Measurements from ENCODE around the gene NDUFS1. TPM values are rescaled to one million over a fixed set of nuclear protein-coding genes. Genes with fewer than 3 reads are reported as not detected.

Gene NDUFS1
- total RNA-seq (2021) = 102 and 103 TPM in 2 replicates
- long read RNA-seq, full-length matches to known transcripts = 366 of 424 reads
- long read RNA-seq, partial matches to known transcripts = 15 of 424 reads
- long read RNA-seq, other reads (novel, unspliced or antisense) = 43 of 424 reads

- peak within 1 kb of the TSS; percentile 98 to 99 (median 99) for H3K27ac Mint-ChIP-seq
- H3K4ac ChIP-seq (ENCODE audit: low read depth, low read length) = no peak within 1 kb of the TSS; the same call in 1 of the 2 replicates
- H3K27me3 ChIP-seq (ENCODE audit: insufficient read depth, low read length) = no peaks in the 10 kb centered on the region
- peak within 1 kb of the TSS; percentile 98 to 99 for H3K4me3 Mint-ChIP-seq
- no peak within 1 kb of the TSS for H3T11ph ChIP-seq (ENCODE audit: low read length)
- peaks cover 12% of the 10 kb centered on the region for H3K23me2 ChIP-seq (ENCODE audit: insufficient read length, low read depth, low read length, poor library complexity, severe bottlenecking)
- no peak within 1 kb of the TSS for H4K5ac ChIP-seq (ENCODE audit: insufficient read length, low read depth, low read length)
- WGBS (ENCODE audit: extremely low coverage, insufficient read length, low lambda C conversion rate) = no CpG with 5 or more reads among the region's 64 CpGs
- no peak within 1 kb of the TSS for H4K91ac ChIP-seq (ENCODE audit: insufficient read length, low read depth, low read length)
- DNase-seq = peak; percentile 98
- no peaks in the 10 kb centered on the region for H3K9me3 ChIP-seq (ENCODE audit: control insufficient read depth, low read depth, low read length)
- peak within 1 kb of the TSS; percentile 89 for H3K4me2 ChIP-seq (ENCODE audit: insufficient read depth, insufficient read length, low read length)
- peaks cover 42 to 59% (median 45%) of the 10 kb centered on the region in 3 experiments for H3K36me3 Mint-ChIP-seq (ENCODE audit: insufficient read depth in 1 of 3, low read depth in 3 of 3)
- no peak within 1 kb of the TSS for H2AFZ ChIP-seq (ENCODE audit: low read length)
- H3K27me3 Mint-ChIP-seq (ENCODE audit: low read depth) = 0 out of 2 replicates have a peak, but pooled peaks cover 1% of the 10 kb centered on the region
- no peaks in the 10 kb centered on the region for H4K20me1 ChIP-seq (ENCODE audit: control insufficient read depth, insufficient read depth, insufficient read length)
- peak within 1 kb of the TSS; percentile 74 for H3K14ac ChIP-seq (ENCODE audit: insufficient read depth, low read length)
- no peaks in the 10 kb centered on the region for H3K4me1 ChIP-seq (ENCODE audit: insufficient read depth, low read length)
- no peak within 1 kb of the TSS for H3K23ac ChIP-seq (ENCODE audit: insufficient read length, low read depth, low read length)
- H3K79me2 ChIP-seq (ENCODE audit: insufficient read depth, low read length) = peaks cover 30% of the 10 kb centered on the region; the same call in 1 of the 2 replicates
- H4K8ac ChIP-seq (replicated peaks; ENCODE audit: insufficient read length, low read depth, low read length) = no peak within 1 kb of the TSS
- no peak within 1 kb of the TSS for H2BK120ac ChIP-seq (ENCODE audit: low read depth, low read length, poor library complexity, severe bottlenecking)
- no peak within 1 kb of the TSS for H2BK5ac ChIP-seq (ENCODE audit: insufficient read length, low read length)
- no peak within 1 kb of the TSS for H2BK15ac ChIP-seq (ENCODE audit: low read depth, low read length)
- no peak within 1 kb of the TSS for H2BK12ac ChIP-seq (ENCODE audit: insufficient read length, low read depth, low read length)
- peak within 1 kb of the TSS; percentile 97 for H3K9ac ChIP-seq (ENCODE audit: extremely low read depth, insufficient read length, low read length)
- H2AK5ac ChIP-seq (ENCODE audit: insufficient read length, low read length) = no peak within 1 kb of the TSS
- no peak for TF ChIP-seq CTCF (conservative IDR thresholded peaks at IDR 0.05)
- H3K79me1 ChIP-seq (ENCODE audit: insufficient read depth, low read depth, low read length, poor library complexity, severe bottlenecking) = peaks cover 4% of the 10 kb centered on the region
- H3K4me1 Mint-ChIP-seq = peaks cover 16 to 18% of the 10 kb centered on the region in 2 experiments
- H3K27ac ChIP-seq (ENCODE audit: insufficient read length, low read depth, low read length) = peak within 1 kb of the TSS; percentile 34
- H2BK20ac ChIP-seq (ENCODE audit: low read depth, low read length, poor library complexity, severe bottlenecking) = no peak within 1 kb of the TSS
- H3K56ac ChIP-seq (ENCODE audit: insufficient read length, low read depth, low read length) = peak within 1 kb of the TSS; percentile 42
- H3K9me3 Mint-ChIP-seq = no peaks in the 10 kb centered on the region
- peak within 1 kb of the TSS; percentile 61 for H3K18ac ChIP-seq (ENCODE audit: insufficient read length, low read depth, low read length)
These were observed at the start of gene NDUFS1, which contains the start of gene EEF1B2 for GRCh38 chr2:206159346-206160124. Gene NDUFS1, minus strand, starts transcription at chr2:206159444. Its CDS starts 5,766 bp downstream, at chr2:206153678. Gene EEF1B2, plus strand, starts transcription at chr2:206159895. Its CDS starts 85 bp downstream, at chr2:206159980.
